HG02981 (cell line): ENCODE data around the gene MISFA.
"Not testable (repeated sequence)": the region's sequence is repeated elsewhere in the genome, so short reads cannot be mapped to it uniquely, and the experiment has no call there.

Experiments
- ATAC-seq: cut with Tn5 transposase; IDR thresholded peaks from one replicate; pipeline ENCODE4 v1.9.1; 2021; ENCODE audit warnings: mild to moderate bottlenecking, moderate library complexity; ENCODE audit not compliant: unreplicated experiment

Gene MISFA

GRCh38 chr11:18617688-18618341 is 18.2 kb downstream of the MISFA start:
- no peak for ATAC-seq

- ATAC-seq = no peak
Observed at GRCh38 chr11:18618342-18619025, 18.9 kb downstream of the MISFA start.

- ATAC-seq = no peak
Observed at GRCh38 chr11:18623707-18624106, 24.1 kb downstream of the MISFA start.

- no peak for ATAC-seq
Observed at GRCh38 chr11:18624161-18624560, 24.6 kb downstream of the MISFA start.

GRCh38 chr11:18632841-18633240 is 33.3 kb downstream of the MISFA start:
- ATAC-seq = no peak

GRCh38 chr11:18633256-18634139 is 33.9 kb downstream of the MISFA start:
- peak; percentile 50 for ATAC-seq

GRCh38 chr11:18634140-18635032 is 34.8 kb downstream of the MISFA start, which contains the start of gene SPTY2D1:
TSS of gene SPTY2D1 (minus strand) at chr11:18634342. CDS start at chr11:18634257, 85 bp downstream.
- ATAC-seq = peak; percentile 94

GRCh38 chr11:18641677-18642076 is 42.1 kb downstream of the MISFA start:
- ATAC-seq = no peak

GRCh38 chr11:18643034-18643433 is 43.4 kb downstream of the MISFA start:
- ATAC-seq = not testable (repeated sequence)

- ATAC-seq = peak; percentile 45
Observed at GRCh38 chr11:18650353-18650752, 50.8 kb downstream of the MISFA start.

GRCh38 chr11:18650859-18651557 is 51.4 kb downstream of the MISFA start:
- ATAC-seq = peak; percentile 82
